K562 (cell line): ENCODE data around the gene URM1. TPM values are rescaled to one million over a fixed set of nuclear protein-coding genes. Genes with fewer than 3 reads are reported as not detected.

Source experiments
- BMI1 ChIP-seq: fragments of 150-350 bp; IDR thresholded peaks from 2 replicates; pipeline ENCODE4 v1.6.1; 2014; ENCODE audit warnings: low read length
- CSDE1 ChIP-seq, 2 experiments: fragments of 450-650 bp; IDR thresholded peaks; 2 replicates each; pipeline ENCODE4 v1.6.1; 2016; ENCODE audit warnings: mild to moderate bottlenecking in 1 of 2
- CTCF ChIP-seq, 3 experiments: IDR thresholded peaks in 2 of 3; conservative IDR thresholded peaks in 1 of 3; 2 replicates each; pipeline ENCODE4 v1.5.1; 2011 to 2012; ENCODE audit warnings: low read length in 3 of 3, mild to moderate bottlenecking in 3 of 3, control low read depth in 2 of 3, improper control_type of control experiment in 1 of 3, inconsistent platforms in 1 of 3, low read depth in 1 of 3, mixed read lengths in 1 of 3, moderate library complexity in 1 of 3; ENCODE audit not compliant: insufficient read depth in 2 of 3
- FOXJ3 ChIP-seq: sonication (generic); formaldehyde crosslinking; IDR thresholded peaks from 2 replicates; pipeline ENCODE4 v1.4.0; 2020; ENCODE audit warnings: mild to moderate bottlenecking, missing genetic modification reagents
- HDGF ChIP-seq: fragments of 450-650 bp; IDR thresholded peaks from 2 replicates; pipeline ENCODE4 v1.6.1; 2016
- L3MBTL2 ChIP-seq: fragments of 450-650 bp; IDR thresholded peaks from 2 replicates; pipeline ENCODE4 v1.6.1; 2016; ENCODE audit warnings: mild to moderate bottlenecking, moderate library complexity
- LCOR ChIP-seq: sonication (generic); formaldehyde crosslinking; IDR thresholded peaks from 2 replicates; pipeline ENCODE4 v1.8.0; 2022; ENCODE audit warnings: mild to moderate bottlenecking, missing genetic modification reagents
- MAZ ChIP-seq, 2 experiments: fragments of 450-650 bp in 1 of 2; sonication (generic) in 1 of 2; formaldehyde crosslinking; IDR thresholded peaks in 1 of 2; conservative IDR thresholded peaks in 1 of 2; 2 replicates each; pipeline versions ENCODE4 v1.4.0 to v1.5.0; 2020; ENCODE audit warnings: mild to moderate bottlenecking in 1 of 2, missing genetic modification reagents in 1 of 2
- MYC ChIP-seq, 2 experiments: fragments of 250-450 bp in 1 of 2; sonication (Bioruptor Pico) in 1 of 2; IDR thresholded peaks; 2 replicates each; pipeline versions ENCODE4 v1.5.1 to v1.6.1; 2012 to 2021; ENCODE audit warnings: low read depth in 2 of 2, borderline replicate concordance in 1 of 2, improper control_type of control experiment in 1 of 2, low read length in 1 of 2, mild to moderate bottlenecking in 1 of 2, moderate library complexity in 1 of 2
- REST ChIP-seq, 2 experiments: fragments of 450-650 bp; formaldehyde crosslinking in 1 of 2; IDR thresholded peaks; 2 replicates each; pipeline versions ENCODE4 v1.4.0 to v1.6.1; 2014 to 2020; ENCODE audit warnings: mild to moderate bottlenecking in 2 of 2, borderline replicate concordance in 1 of 2, low read depth in 1 of 2
- SIRT6 ChIP-seq: IDR thresholded peaks from one replicate; pipeline ENCODE4 v1.6.1; 2012; ENCODE audit warnings: low read depth, mild to moderate bottlenecking, control low read depth, inconsistent platforms, low read length, moderate library complexity
- SP1 ChIP-seq: sonication (generic); formaldehyde crosslinking; IDR thresholded peaks from 2 replicates; pipeline ENCODE4 v1.8.1; 2022; ENCODE audit warnings: mild to moderate bottlenecking, missing genetic modification reagents
- THAP12 ChIP-seq: fragments of 250-450 bp; sonication (Bioruptor Pico); IDR thresholded peaks from 2 replicates; pipeline ENCODE4 v1.9.0; 2021; ENCODE audit warnings: mild to moderate bottlenecking, inconsistent platforms
- ZNF24 ChIP-seq: fragments of 450-650 bp; IDR thresholded peaks from 2 replicates; pipeline ENCODE4 v1.6.1; 2016
- ZSCAN32 ChIP-seq: fragments of 450-650 bp; formaldehyde crosslinking; IDR thresholded peaks from 2 replicates; pipeline ENCODE4 v1.4.0; 2020; ENCODE audit warnings: mild to moderate bottlenecking, moderate library complexity
- polyA plus RNA-seq, 8 experiments: library from polyadenylated mRNA; depleted of rRNA in 4 of 8; stranded (reverse) in 5 of 8; unstranded in 3 of 8; fragments of >200 nt; fragmentation: Nextera tagmentation in 2 of 8; fragmentation: Illumina TruSeq in 1 of 8; extraction: Ambion mirVana in 2 of 8; extraction: Trizol in 1 of 8; gene quantifications; 2 replicates each; pipeline versions ENCODE4 v1.2.1 to v1.2.3, GENCODE V29; 2011 to 2014; ENCODE audit warnings: inconsistent platforms in 1 of 8, missing spikeins in 1 of 8
- total RNA-seq, 7 experiments: library from RNA; depleted of rRNA in 6 of 7; stranded (reverse); fragments of >200 nt in 6 of 7; fragmentation: Illumina TruSeq in 2 of 7; extraction: Trizol in 2 of 7; gene quantifications; 2 replicates each; pipeline versions ENCODE4 v1.2.1 to v1.2.3, GENCODE V29; 2011 to 2021; ENCODE audit warnings: low replicate concordance in 1 of 7

Gene URM1
- total and polyA plus RNA-seq, 9 of the 15 experiments (the other 6 are each of a cell fraction or from before 2014, with no cell fraction given): 10.1 to 88.9 (median 53.3) TPM

DNA sequence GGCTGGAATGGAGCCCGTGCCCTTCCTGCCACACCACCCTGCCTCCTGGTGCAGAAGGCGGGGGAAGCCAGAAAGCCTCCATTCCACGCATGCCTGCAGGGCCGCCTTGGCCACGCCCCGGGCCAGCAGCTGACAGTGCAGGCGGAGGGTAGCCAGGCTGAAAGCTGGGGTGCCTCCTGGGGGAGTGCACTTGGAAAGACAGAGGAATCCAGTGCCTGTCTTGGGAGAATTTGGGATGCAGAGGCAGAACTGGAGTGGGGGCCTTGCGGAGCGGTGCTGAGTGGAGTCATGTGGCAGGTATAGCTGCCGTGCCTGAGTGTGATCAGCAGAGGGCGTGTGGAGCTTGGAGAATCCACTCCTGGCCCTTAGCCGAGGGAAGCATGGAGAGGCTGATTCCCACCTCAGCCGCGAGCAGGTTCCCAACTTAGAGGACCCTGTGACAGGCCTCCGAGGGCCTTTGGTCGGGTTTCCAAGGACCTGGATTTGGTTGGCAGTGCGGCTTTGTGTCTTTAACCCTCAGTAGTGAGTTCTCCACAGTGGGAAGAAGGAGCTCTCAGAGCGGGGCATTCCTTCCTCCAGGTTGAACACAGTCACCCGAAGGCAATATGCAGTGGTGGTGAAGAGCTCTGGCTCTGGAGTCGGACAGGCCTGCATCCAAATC, 9.1 kb upstream of the URM1 start (continued):
- TF ChIP-seq THAP12 (no peak), L3MBTL2 (0 out of 2 replicates have a peak, but pooled peaks have one; percentile 27), CTCF (IDR thresholded peaks at IDR 0.05 in 2 of 3, conservative IDR thresholded peaks at IDR 0.05 in 1 of 3; ENCODE audit: insufficient read depth in 2 of 3, low read depth in 1 of 3, low read length in 3 of 3) (peak; percentile 89 to 95 (median 93)), SIRT6 (no peak), CSDE1 (IDR thresholded peaks at IDR 0.05) (no peak), FOXJ3 (CRISPR knock-in tag) (no peak), MYC (IDR thresholded peaks at IDR 0.05; ENCODE audit: low read depth, low read length) (peak; percentile 60; the same call in 1 of the 2 replicates), MYC (CRISPR knock-in tag; IDR thresholded peaks at IDR 0.05; ENCODE audit: borderline replicate concordance, low read depth) (no peak), LCOR (CRISPR knock-in tag) (no peak), MAZ (CRISPR knock-in tag; conservative IDR thresholded peaks at IDR 0.05 in 1 of 2, IDR thresholded peaks at IDR 0.05 in 1 of 2) (peak; percentile 67 to 74; a peak in 3 of 4 replicates), REST (IDR thresholded peaks at IDR 0.05; ENCODE audit: borderline replicate concordance) (peak; percentile 84; the same call in 1 of the 2 replicates), REST (CRISPR knock-in tag; IDR thresholded peaks at IDR 0.05; ENCODE audit: low read depth) (no peak), ZSCAN32 (no peak), SP1 (CRISPR knock-in tag) (0 out of 2 replicates have a peak, but pooled peaks have one; percentile 25), HDGF (peak; percentile 95), BMI1 (no peak), ZNF24 (0 out of 2 replicates have a peak, but pooled peaks have one; percentile 13)
